ENCODE measurements around the gene CRIP2.

CRIP2 gene

DNA sequence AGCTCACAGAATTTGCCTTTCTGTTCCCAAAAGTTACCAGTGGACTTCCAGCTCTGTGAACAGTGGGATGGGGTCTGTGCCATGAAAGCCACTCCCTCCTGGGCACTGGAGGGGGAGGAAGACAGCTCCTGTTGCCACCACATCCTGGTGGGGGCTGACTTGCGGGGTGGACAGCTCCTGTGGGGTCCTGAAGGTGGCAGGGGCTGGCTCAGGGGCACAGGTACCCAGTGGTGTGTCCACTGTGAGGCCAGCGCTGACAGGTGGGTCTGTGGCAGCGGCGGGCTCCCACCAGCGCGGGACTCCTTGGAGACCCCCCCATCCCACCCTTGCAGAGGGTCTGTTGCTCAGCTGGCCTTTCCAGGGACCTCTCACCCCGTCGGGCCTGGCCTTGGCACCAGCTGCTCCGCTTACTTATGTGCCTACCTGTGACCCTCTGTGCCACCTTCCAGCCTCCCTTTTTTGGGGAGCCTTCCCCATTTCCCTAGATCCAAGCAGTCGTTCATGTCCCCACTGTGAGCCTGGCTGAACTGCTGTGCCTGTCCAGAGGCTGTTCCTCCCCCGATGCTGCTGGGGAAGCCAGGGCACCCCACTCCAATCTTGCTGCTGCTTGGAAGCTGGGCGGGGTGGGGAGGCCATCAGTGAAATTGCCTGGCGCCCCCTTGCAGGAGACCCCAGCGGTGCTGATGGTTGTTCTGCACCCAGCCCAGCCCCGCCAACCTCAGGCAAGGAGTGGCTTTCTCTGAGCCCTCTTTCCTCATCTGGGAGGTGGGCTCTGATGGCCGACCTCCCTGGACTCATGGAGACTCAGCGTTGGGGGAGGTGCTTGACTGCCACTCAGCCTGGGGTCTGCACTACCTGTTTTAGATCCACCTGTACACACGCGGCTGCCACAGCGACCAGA lies 18.6 kb downstream of the CRIP2 start:
- H3K4me1 ChIP-seq (ENCODE audit: insufficient read depth, low read length) = peaks cover 5% of the 10 kb centered on the region; the same call in 1 of the 2 replicates
- WGBS = 89% methylated on average over 20 of the region's 20 CpGs
- no peak overlapping the region for H3K4me3 ChIP-seq (ENCODE audit: low read length)
- no peak overlapping the region for H3K9ac ChIP-seq (ENCODE audit: low read depth, low read length)
- peaks cover 13% of the 10 kb centered on the region; the same call in 1 of the 2 replicates for H3K27me3 ChIP-seq (ENCODE audit: insufficient read depth, low read length)
- H3K9me3 ChIP-seq (ENCODE audit: insufficient read depth, low read depth, low read length) = no peaks in the 10 kb centered on the region
- H3K36me3 ChIP-seq (ENCODE audit: insufficient read depth, low read length) = no peaks in the 10 kb centered on the region
- no peak overlapping the region for H3K27ac ChIP-seq (ENCODE audit: low read depth, low read length)

DNA sequence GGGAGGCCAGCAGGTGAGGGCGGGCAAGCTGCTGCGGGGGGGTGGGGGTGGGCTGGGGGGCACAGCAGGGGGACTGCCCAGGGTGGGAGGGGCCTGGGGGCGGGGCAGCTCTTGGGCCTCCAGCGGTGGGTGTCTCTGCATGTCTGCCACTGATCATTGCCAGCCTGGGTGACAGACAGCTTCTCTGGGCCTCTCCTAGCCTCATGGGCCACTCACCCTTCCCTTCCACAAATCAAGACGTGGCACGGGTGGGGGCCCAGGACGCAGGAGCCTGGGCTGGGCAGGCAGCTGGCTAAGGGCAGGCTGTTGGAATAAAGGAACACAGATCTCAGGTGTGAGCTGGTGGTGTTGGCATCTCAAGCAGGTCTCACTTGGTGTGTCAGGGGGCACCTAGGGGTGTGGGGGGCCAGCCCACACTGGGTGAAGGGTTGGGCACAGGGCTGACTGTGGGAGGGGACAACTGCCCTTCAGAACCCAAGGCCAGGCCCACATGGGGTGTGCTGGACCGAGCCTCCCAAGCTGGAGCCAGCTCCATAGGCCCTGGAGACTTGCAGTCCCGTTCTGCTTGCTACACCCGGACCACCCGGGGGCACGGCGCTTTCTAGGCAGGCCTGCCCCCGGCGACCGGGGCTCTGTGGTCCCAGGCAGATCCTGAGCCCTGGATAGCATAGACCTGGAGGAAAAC lies 19.4 kb downstream of the CRIP2 start:
- H3K9me3 ChIP-seq (ENCODE audit: insufficient read depth, low read depth, low read length) = no peaks in the 10 kb centered on the region
- H3K4me1 ChIP-seq (ENCODE audit: insufficient read depth, low read length) = peaks cover 5% of the 10 kb centered on the region; the same call in 1 of the 2 replicates
- H3K4me3 ChIP-seq (ENCODE audit: low read length) = no peak overlapping the region
- H3K9ac ChIP-seq (ENCODE audit: low read depth, low read length) = no peak overlapping the region
- H3K27me3 ChIP-seq (ENCODE audit: insufficient read depth, low read length) = peaks cover 5% of the 10 kb centered on the region; the same call in 1 of the 2 replicates
- WGBS = 94% methylated on average over 15 of the region's 16 CpGs
- H3K27ac ChIP-seq (ENCODE audit: low read depth, low read length) = no peak overlapping the region
- H3K36me3 ChIP-seq (ENCODE audit: insufficient read depth, low read length) = no peaks in the 10 kb centered on the region

DNA sequence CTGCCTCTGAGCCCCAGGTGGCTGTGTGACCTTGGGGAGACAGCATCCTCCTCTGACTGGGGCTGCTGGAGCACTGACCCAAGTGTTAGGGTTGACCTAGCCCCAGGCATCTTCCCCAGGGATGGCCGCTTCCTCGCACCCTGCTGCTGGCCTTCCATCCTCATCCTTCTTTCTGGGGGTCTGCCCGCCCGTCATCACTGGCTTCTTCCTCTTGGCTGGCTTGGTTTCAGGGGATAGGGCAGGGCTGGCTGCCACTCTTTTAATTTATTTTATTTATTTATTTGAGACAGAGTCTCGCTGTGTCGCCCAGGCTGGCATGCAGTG lies 19.9 kb downstream of the CRIP2 start:
- 95% methylated on average over 6 of the region's 6 CpGs for WGBS
- Histone ChIP-seq H3K27ac (ENCODE audit: low read depth, low read length) (no peak overlapping the region), H3K9ac (ENCODE audit: low read depth, low read length) (no peak overlapping the region), H3K9me3 (ENCODE audit: insufficient read depth, low read depth, low read length) (no peaks in the 10 kb centered on the region), H3K4me1 (ENCODE audit: insufficient read depth, low read length) (no peaks in the 10 kb centered on the region), H3K4me3 (ENCODE audit: low read length) (no peak overlapping the region), H3K27me3 (ENCODE audit: insufficient read depth, low read length) (no peaks in the 10 kb centered on the region; the same call in 1 of the 2 replicates), H3K36me3 (ENCODE audit: insufficient read depth, low read length) (no peaks in the 10 kb centered on the region)

DNA sequence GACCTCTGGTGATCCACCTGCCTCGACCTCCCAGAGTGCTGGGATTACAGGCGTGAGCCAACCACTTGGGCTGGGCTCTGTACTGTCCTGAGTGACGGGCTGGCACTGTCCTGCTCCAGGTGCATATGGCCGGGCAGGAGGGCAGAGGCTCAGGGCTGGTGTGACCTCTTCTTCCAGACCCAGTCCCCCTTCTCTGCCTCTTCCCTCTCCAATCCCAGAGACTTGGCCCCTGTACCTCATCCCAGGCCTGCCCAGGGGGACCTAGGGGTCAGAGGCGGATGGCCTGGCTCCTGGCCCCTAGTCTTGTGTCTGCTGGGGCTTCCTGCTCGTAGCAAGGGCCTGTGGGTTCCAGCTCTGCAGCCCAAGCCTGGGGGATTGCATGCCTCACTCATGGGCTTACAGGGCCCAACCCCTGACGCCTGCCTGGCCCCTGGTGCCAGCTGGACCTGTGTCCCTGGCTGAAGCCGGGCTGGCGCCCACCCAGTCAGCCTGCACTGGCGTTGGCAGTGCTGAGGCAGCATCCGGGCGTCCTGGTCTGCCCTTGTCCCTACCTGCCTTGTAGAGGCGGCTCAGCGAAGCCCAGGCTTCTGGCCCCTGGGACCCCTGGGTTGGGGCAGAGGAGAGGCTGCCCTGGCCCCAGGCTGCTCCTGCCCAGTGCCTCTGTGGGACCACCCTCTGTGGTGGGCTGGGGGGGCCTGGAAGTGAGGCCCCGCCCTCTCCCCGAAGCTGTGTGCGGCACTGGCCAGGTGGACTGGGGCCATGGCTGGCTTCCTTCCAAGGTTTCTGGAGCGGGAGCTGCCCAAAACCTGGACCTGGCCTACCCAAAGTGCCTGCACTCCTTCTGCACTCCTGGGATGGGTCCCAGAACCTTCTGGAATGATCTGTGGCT lies 20.7 kb downstream of the CRIP2 start:
- Histone ChIP-seq H3K9me3 (ENCODE audit: insufficient read depth, low read depth, low read length) (no peaks in the 10 kb centered on the region), H3K9ac (ENCODE audit: low read depth, low read length) (no peak overlapping the region), H3K27ac (ENCODE audit: low read depth, low read length) (no peak overlapping the region), H3K4me1 (ENCODE audit: insufficient read depth, low read length) (no peaks in the 10 kb centered on the region), H3K4me3 (ENCODE audit: low read length) (no peak overlapping the region), H3K27me3 (ENCODE audit: insufficient read depth, low read length) (no peaks in the 10 kb centered on the region), H3K36me3 (ENCODE audit: insufficient read depth, low read length) (no peaks in the 10 kb centered on the region)
- WGBS = 95% methylated on average over 18 of the region's 18 CpGs

DNA sequence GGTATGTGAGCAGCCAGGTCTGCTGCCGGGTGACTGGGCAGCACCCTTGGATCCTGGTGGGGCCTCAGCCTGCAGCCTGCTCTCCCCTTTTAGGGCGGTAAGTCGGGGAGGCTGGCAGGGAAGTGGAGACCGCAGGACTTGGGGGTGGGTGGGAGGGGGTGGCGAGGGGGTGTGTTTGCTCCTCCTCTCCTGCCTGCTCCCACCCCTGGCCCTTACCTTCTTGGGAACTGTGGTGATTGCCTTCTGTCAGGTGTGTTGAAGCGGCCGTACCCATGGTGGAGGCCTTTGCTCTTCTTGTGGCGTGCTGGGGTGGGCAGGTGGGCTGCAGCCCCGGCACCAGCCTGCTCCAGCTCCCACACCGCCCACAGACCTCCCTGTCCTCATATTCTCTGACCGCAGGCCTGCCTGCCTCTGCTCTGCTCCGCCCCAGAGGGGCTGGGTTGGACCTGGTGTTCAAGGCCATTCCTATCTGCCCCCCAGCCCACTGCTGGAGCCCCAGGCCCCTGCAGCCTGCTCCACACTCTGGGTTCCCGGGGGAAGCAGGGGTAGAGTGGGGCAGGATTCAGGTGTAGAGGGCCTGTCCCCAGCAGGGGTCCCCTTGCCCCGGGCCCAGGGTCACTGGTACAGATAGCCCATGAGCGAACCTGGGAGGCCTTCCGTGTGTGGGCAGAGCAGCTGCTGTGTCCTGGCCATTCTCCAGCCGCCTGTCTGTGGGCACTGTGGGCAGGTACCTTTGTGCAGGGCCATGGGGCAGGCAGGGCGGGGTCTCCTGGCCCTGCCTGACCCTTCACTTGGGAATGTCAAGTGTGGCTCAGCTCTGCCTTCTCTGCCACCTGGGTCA lies 21.6 kb downstream of the CRIP2 start:
- Histone ChIP-seq H3K4me1 (ENCODE audit: insufficient read depth, low read length) (no peaks in the 10 kb centered on the region), H3K9me3 (ENCODE audit: insufficient read depth, low read depth, low read length) (no peaks in the 10 kb centered on the region), H3K27me3 (ENCODE audit: insufficient read depth, low read length) (no peaks in the 10 kb centered on the region), H3K9ac (ENCODE audit: low read depth, low read length) (no peak overlapping the region), H3K27ac (ENCODE audit: low read depth, low read length) (no peak overlapping the region), H3K4me3 (ENCODE audit: low read length) (no peak overlapping the region), H3K36me3 (ENCODE audit: insufficient read depth, low read length) (no peaks in the 10 kb centered on the region)
- 85% methylated on average over 14 of the region's 18 CpGs for WGBS

DNA sequence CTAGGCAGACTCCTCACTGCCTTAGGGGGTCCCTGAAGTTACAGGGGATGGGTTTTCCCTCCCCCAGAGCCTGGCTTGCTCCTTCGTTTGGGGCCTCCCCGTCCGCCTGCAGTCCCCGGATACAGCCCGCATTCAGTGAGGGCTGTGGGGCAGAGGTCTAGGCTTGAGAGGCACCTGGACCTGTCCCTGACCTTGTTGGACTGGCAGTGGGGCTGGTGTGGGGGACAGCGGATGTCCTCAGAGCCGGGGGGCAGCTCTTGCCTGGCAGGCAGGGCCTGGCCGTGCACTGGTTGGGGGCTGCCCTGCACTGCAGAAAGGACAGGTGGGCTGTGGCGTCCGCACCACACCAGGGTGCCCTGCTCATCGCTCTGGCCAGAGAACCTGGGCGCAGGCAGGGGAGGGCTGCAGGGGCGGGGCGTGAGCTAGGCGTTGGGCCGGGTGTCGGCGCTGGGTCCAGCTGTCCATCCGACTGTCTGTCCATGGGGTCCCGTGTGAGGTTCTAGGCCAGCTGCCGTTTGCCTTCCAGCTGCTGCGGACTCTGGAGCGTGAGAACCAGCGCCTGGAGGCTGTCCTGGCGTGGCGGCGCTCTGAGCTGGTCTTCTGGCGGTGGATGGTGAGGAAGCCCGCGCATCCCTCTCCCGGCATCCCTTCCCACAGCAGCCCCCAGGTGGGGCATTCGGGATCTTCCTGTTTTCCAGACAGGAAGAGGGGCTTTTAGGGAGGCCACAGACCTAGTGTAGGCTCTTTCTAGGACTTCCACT lies 22.4 kb downstream of the CRIP2 start:
- Histone ChIP-seq H3K36me3 (ENCODE audit: insufficient read depth, low read length) (no peaks in the 10 kb centered on the region), H3K9me3 (ENCODE audit: insufficient read depth, low read depth, low read length) (no peaks in the 10 kb centered on the region), H3K9ac (ENCODE audit: low read depth, low read length) (no peak overlapping the region), H3K27ac (ENCODE audit: low read depth, low read length) (no peak overlapping the region), H3K4me1 (ENCODE audit: insufficient read depth, low read length) (no peaks in the 10 kb centered on the region), H3K4me3 (ENCODE audit: low read length) (no peak overlapping the region), H3K27me3 (ENCODE audit: insufficient read depth, low read length) (no peaks in the 10 kb centered on the region)
- WGBS = 95% methylated on average over 32 of the region's 32 CpGs

DNA sequence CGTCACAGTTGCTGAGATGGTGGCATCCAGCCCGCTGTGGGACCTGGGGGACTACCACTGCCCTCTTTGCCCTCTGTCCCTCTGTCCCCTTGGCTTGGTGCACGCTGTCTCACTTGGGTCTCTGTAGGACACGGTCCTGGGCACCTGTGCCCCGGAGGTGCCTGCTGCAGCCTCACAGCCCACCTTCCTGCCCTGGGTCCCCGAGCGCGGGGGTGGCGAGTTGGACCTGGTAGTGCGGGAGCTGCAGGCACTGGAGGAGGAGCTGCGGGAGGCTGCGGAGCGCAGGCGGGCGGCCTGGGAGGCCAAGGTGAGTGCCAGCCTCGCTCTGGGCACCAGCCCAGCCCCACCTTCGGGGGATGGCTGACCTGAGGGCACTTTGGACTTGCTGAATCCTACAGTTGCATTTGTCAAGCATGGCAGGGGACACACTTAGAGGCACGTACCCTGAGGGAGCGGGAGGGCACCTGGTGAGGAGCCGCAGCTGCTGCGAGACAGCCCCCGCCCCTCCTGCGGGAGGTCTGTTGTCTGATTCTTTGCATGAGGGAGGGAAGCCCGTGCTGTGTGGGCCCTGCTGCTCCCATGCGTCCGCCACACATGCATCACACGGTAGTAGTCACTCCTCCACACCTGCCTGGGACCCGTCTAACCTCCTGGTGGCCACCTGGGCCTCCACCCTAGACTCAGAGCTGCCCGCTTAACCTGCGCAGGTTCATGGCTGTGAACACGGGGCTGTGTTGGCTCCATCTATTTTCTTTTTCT lies 23.2 kb downstream of the CRIP2 start:
- no peaks in the 10 kb centered on the region for H3K4me1 ChIP-seq (ENCODE audit: insufficient read depth, low read length)
- 91% methylated on average over 31 of the region's 31 CpGs for WGBS
- no peaks in the 10 kb centered on the region for H3K9me3 ChIP-seq (ENCODE audit: insufficient read depth, low read depth, low read length)
- H3K36me3 ChIP-seq (ENCODE audit: insufficient read depth, low read length) = no peaks in the 10 kb centered on the region
- no peak overlapping the region for H3K9ac ChIP-seq (ENCODE audit: low read depth, low read length)
- H3K27me3 ChIP-seq (ENCODE audit: insufficient read depth, low read length) = no peaks in the 10 kb centered on the region
- H3K4me3 ChIP-seq (ENCODE audit: low read length) = no peak overlapping the region
- H3K27ac ChIP-seq (ENCODE audit: low read depth, low read length) = no peak overlapping the region

DNA sequence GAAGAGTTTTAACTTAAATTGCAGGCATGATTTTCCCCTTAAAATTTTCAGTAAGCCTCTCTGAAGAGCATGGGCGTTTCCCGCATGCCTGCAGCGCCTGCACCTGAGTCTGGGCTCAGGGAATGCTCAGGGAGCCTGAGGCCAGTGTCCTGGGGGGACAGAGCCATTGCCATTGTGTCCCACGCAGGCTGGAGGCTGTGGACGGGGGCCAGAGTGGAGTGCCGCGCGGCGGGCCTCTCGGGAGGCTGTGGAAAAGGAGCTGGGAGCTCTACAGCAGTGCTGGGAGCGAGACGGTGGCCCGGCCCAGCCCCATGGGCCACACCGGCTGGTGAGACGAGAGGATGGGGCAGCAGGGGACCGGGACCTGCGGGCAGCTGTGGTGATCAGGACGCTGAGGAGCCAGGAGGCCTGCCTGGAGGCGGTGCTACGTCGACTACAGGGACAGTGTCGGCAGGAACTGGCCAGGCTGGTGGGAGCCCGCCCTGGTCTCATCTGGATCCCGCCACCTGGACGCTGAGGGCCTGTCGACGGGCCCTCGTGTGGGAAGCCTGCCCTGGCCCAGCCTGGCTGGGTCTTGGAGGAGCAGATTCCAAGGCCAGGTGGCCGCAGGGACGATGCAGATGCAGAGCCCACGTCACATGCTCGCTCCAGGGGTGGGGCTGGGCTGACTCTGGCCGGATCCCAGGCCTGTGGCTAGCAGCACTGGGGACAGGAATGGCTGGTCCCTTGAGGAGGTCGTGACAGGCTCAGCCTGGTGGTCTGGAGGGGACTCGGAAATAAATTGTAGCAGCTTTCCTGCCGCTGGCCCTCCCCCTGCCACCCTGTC lies 24.0 kb downstream of the CRIP2 start:
- H3K4me3 ChIP-seq (ENCODE audit: low read length) = no peak overlapping the region
- no peaks in the 10 kb centered on the region for H3K9me3 ChIP-seq (ENCODE audit: insufficient read depth, low read depth, low read length)
- no peak overlapping the region for H3K9ac ChIP-seq (ENCODE audit: low read depth, low read length)
- no peaks in the 10 kb centered on the region for H3K27me3 ChIP-seq (ENCODE audit: insufficient read depth, low read length)
- H3K36me3 ChIP-seq (ENCODE audit: insufficient read depth, low read length) = no peaks in the 10 kb centered on the region
- WGBS = 85% methylated on average over 36 of the region's 36 CpGs
- H3K4me1 ChIP-seq (ENCODE audit: insufficient read depth, low read length) = no peaks in the 10 kb centered on the region
- no peak overlapping the region for H3K27ac ChIP-seq (ENCODE audit: low read depth, low read length)

Measured in HUES64 (cell line).